Endodermal cell (in vitro differentiated cells): ENCODE results near the gene OMA1. TPM values are rescaled to one million over a fixed set of nuclear protein-coding genes. Genes with fewer than 3 reads are reported as not detected.

ENCODE experiments used
- DNase-seq: peaks from one replicate; pipeline ENCODE4 v3.0.0-alpha.2; 2017
- H3K27ac ChIP-seq: 2 replicates; pipeline ENCODE4 v1.5.1; 2013; ENCODE audit warnings: mild to moderate bottlenecking, low read depth, low read length, moderate library complexity
- H3K27me3 ChIP-seq: 2 replicates; pipeline ENCODE4 v1.6.1; 2013; ENCODE audit warnings: mild to moderate bottlenecking, low read length, moderate library complexity; ENCODE audit not compliant: insufficient read depth, control insufficient read depth, poor library complexity, severe bottlenecking
- H3K36me3 ChIP-seq: 2 replicates; pipeline ENCODE4 v1.7.0; 2013; ENCODE audit warnings: mild to moderate bottlenecking, low read length, moderate library complexity; ENCODE audit not compliant: control insufficient read depth, insufficient read depth
- H3K4me1 ChIP-seq: one replicate; pipeline ENCODE4 v1.7.0; 2013; ENCODE audit warnings: low read length; ENCODE audit not compliant: control insufficient read depth, insufficient read depth
- H3K4me3 ChIP-seq: 2 replicates; pipeline ENCODE4 v1.5.1; 2013; ENCODE audit warnings: mild to moderate bottlenecking, low read length, moderate library complexity
- H3K9ac ChIP-seq: 2 replicates; pipeline ENCODE4 v1.6.1; 2013; ENCODE audit warnings: mild to moderate bottlenecking, low read length, moderate library complexity; ENCODE audit not compliant: poor library complexity, severe bottlenecking; ENCODE audit errors: extremely low read depth
- H3K9me3 ChIP-seq: 2 replicates; pipeline ENCODE4 v1.6.1; 2013; ENCODE audit warnings: mild to moderate bottlenecking, low read length, moderate library complexity; ENCODE audit not compliant: control insufficient read depth
- H3K27ac Mint-ChIP-seq: 2 replicates; pipeline ENCODE4 v1.8.0; 2020; ENCODE audit warnings: mixed read lengths
- H3K27me3 Mint-ChIP-seq: 2 replicates; pipeline ENCODE4 v1.8.0; 2021; ENCODE audit warnings: mild to moderate bottlenecking, mixed read lengths; ENCODE audit not compliant: insufficient read depth
- H3K36me3 Mint-ChIP-seq: 2 replicates; pipeline ENCODE4 v1.8.0; 2020; ENCODE audit warnings: low read depth, mixed read lengths
- H3K4me1 Mint-ChIP-seq: 2 replicates; pipeline ENCODE4 v1.8.0; 2020; ENCODE audit warnings: mixed read lengths
- H3K4me3 Mint-ChIP-seq: 2 replicates; pipeline ENCODE4 v1.8.0; 2020; ENCODE audit warnings: mild to moderate bottlenecking, moderate library complexity, mixed read lengths
- H3K9me3 Mint-ChIP-seq: 2 replicates; pipeline ENCODE4 v1.8.0; 2020; ENCODE audit warnings: mild to moderate bottlenecking, mixed read lengths
- CTCF ChIP-seq: fragments of 200-600 bp; sonication (generic); conservative IDR thresholded peaks from 2 replicates; pipeline ENCODE4 v1.5.0; 2021; ENCODE audit warnings: antibody characterized with exemption, mild to moderate bottlenecking
- WGBS, 2 experiments: methylation state at CpG; one replicate each; pipeline versions ENCODE4 v1.1.5 to v1.1.7; 2013; ENCODE audit warnings: missing lambda C conversion rate in 2 of 2, mixed read lengths in 1 of 2; ENCODE audit not compliant: insufficient coverage in 1 of 2, insufficient read length in 1 of 2; 5-methylcytosine and 5-hydroxymethylcytosine counted together
- total RNA-seq, 2 donors: library from RNA; stranded (reverse); fragmentation: NEBNext Ultra II Directional in 1 of 2; extraction: Animal tissue kit (Norgen Biotek cat#: 25700) in 1 of 2; gene quantifications; 2 replicates in 1 of 2; 3 replicates in 1 of 2; pipeline ENCODE4 v1.2.1, GENCODE V29; 2021

The OMA1 gene
- total RNA-seq, 2 donors from 2014 or later = 13.0 to 18.4 TPM

- 4 to 6% methylated on average over 25 to 38 of the region's 43 CpGs for WGBS, 2 experiments
Measured at GRCh38 chr1:58545591-58546519, 671 bp downstream of the OMA1 start.

DNA sequence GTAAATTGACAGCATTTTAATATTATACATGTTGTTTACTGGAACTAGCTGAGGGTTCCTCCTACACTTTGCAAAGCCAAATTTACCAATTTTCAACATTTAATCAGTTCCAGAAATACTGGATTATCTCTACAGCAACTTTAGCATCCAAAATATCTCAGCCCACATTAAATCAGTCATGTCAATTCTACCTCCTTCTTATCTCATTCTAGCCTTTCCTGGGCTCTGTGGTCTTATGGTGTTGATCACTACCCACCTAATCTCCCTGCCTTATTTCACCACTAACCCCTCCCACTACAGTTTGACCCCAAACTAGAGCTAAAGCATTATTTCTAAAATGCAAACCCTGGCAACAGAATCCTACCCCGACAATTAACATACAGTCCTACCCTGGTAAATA, 3.3 kb downstream of the OMA1 start:
- Mint-ChIP-seq H3K9me3 (no peaks in the 10 kb centered on the region), H3K27me3 (no peaks in the 10 kb centered on the region)
- no peak overlapping the region for H3K4me3 ChIP-seq

More at GRCh38 chr1:58545591-58546519, 671 bp downstream of the OMA1 start:
- no peaks in the 10 kb centered on the region for H3K27me3 ChIP-seq
- H3K27ac ChIP-seq = peak overlapping the region; percentile 83
- no peaks in the 10 kb centered on the region for H3K9me3 Mint-ChIP-seq
- TF ChIP-seq CTCF = no peak
- peak overlapping the region; percentile 79 for H3K9ac ChIP-seq
- H3K27me3 Mint-ChIP-seq = no peaks in the 10 kb centered on the region
- H3K36me3 Mint-ChIP-seq = no peaks in the 10 kb centered on the region
- peak overlapping the region; percentile 82 for H3K4me3 Mint-ChIP-seq
- H3K9me3 ChIP-seq = no peaks in the 10 kb centered on the region
- peaks cover 35% of the 10 kb centered on the region for H3K4me1 Mint-ChIP-seq
- H3K36me3 ChIP-seq = no peaks in the 10 kb centered on the region
- H3K4me1 ChIP-seq = peaks cover 7% of the 10 kb centered on the region
- peak; percentile 84 for DNase-seq
- peak overlapping the region; percentile 95 for H3K27ac Mint-ChIP-seq
- H3K4me3 ChIP-seq = peak overlapping the region; percentile 91

GRCh38 chr1:58539553-58539952, 7.0 kb downstream of the OMA1 start:
- no peak for TF ChIP-seq CTCF
- H3K36me3 ChIP-seq = no peaks in the 10 kb centered on the region
- H3K27ac ChIP-seq = no peak overlapping the region
- no peak for DNase-seq
- Mint-ChIP-seq H3K27me3 (no peaks in the 10 kb centered on the region), H3K4me3 (no peak overlapping the region), H3K9me3 (no peaks in the 10 kb centered on the region), H3K36me3 (peaks cover 3% of the 10 kb centered on the region), H3K4me1 (peaks cover 7% of the 10 kb centered on the region), H3K27ac (no peak overlapping the region)
- H3K4me1 ChIP-seq = no peaks in the 10 kb centered on the region
- H3K9ac ChIP-seq = no peak overlapping the region
- H3K9me3 ChIP-seq = no peaks in the 10 kb centered on the region
- 86 to 93% methylated on average over 2 of the region's 2 CpGs for WGBS, 2 experiments
- no peaks in the 10 kb centered on the region for H3K27me3 ChIP-seq
- H3K4me3 ChIP-seq = no peak overlapping the region

More for the DNA sequence above, 3.3 kb downstream of the OMA1 start:
- H3K9ac ChIP-seq = no peak overlapping the region
- 100% methylated on average over 1 of the region's 1 CpG; no CpG with 5 or more reads in 1 of the 2 experiments for WGBS, 2 experiments
- DNase-seq = no peak
- no peaks in the 10 kb centered on the region for H3K27me3 ChIP-seq
- H3K4me1 ChIP-seq = no peaks in the 10 kb centered on the region
- Mint-ChIP-seq H3K36me3 (no peaks in the 10 kb centered on the region), H3K4me1 (peaks cover 12% of the 10 kb centered on the region), H3K4me3 (no peak overlapping the region), H3K27ac (no peak overlapping the region)
- H3K36me3 ChIP-seq = no peaks in the 10 kb centered on the region
- no peak overlapping the region for H3K27ac ChIP-seq
- no peaks in the 10 kb centered on the region for H3K9me3 ChIP-seq
- TF ChIP-seq CTCF = no peak
